GM04504 (cell line): ENCODE results near the gene ARHGEF16.

Source experiments
- DNase-seq: peaks from one replicate; pipeline ENCODE4 v3.0.0-alpha.2; 2012; ENCODE audit warnings: low read depth

ARHGEF16 gene

GRCh38 chr1:3519301-3519885, 64.9 kb downstream of the ARHGEF16 start:
- no peak for DNase-seq

- no peak for DNase-seq
These were observed 66.2 kb downstream of the ARHGEF16 start for GRCh38 chr1:3520419-3521378.

GRCh38 chr1:3521426-3521825, 67.0 kb downstream of the ARHGEF16 start:
- DNase-seq = no peak

DNA sequence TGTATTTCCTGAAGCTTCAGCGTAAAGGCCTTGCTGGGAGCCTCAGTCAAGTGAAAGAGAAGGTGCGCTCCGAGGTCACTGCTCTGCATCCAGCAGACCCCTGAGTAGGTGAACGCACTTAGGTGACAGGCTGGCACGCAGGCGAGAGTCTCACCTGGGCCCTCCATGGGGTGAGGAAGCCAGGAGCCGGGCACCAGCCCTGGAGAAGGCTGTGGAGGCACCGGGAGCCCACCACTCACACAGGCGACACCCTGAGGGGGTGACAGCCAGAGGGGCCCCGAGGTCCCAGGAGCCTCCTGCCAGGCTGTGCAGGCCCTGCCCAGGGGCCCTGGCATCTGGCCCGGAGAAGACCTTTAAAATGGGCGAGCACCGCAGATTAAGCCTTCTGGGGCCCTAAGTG, 67.6 kb downstream of the ARHGEF16 start:
- DNase-seq = no peak

DNA sequence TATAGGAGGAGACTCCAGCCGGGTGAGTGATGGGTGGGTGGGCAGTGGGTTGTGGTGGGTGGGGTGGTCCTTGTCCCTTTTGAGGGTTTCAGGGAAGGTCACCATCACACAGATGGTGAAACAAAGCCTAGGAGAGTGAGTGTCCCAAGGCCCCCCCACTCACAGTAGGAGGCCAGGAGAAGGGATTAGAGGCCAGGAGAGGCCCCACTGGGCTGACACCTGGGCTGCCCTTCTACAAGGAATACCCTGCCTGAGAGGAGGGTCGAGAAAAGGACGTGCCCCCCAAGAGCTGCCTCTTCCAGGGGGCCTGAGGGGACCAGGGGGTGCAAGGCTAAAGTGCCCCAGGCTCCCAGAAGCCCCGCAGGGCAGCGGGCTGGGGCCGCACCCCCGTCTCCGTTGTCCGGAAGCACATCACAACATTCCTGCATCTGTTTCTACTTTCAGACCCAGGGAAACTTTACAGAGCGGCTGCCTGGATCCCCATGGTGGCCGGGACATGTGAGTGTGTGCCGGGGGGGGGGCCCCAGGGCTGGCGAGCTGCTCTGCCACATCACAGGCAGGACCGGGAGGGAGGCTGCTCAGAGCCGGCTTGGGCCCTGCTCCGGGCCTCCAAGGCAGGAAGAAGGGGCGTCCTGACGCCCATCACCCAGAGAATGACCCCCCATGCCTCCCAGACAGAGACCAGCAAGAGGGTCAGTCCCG, 68.2 kb downstream of the ARHGEF16 start:
- peak; percentile 83 for DNase-seq

- DNase-seq = no peak
These were observed 69.5 kb downstream of the ARHGEF16 start for GRCh38 chr1:3523980-3524379.

DNA sequence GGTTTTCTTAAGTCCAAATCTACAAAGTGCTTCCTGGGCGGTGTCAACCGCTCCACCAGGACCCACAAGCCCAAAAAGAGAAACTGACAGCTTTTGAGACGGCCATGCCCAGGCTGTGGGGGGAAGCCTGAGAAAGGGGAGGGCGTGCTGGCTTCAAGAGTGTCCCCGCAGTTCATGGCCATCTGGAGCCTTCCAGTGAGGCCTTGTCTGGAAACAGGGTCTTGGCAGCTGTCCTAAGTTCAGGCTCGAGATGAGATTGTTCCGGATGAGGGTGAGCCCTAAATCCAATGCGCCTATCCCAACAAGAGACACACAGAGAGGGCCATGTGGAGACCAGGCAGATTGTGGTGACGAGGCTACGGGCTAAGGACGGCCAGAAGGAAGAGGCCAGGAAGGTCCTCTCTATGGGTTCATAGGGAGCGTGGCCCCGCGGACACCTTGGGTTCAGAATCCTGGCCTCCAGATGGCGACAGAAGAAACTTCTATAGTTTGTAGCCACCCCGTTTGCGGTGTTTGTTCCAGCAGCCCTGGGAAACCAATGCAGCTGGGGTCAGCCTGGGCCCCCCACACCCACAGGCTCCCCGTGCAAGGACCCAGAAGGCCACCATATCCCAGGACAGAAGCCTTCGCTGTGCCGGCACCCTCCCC, 70.2 kb downstream of the ARHGEF16 start:
- DNase-seq = no peak

DNA sequence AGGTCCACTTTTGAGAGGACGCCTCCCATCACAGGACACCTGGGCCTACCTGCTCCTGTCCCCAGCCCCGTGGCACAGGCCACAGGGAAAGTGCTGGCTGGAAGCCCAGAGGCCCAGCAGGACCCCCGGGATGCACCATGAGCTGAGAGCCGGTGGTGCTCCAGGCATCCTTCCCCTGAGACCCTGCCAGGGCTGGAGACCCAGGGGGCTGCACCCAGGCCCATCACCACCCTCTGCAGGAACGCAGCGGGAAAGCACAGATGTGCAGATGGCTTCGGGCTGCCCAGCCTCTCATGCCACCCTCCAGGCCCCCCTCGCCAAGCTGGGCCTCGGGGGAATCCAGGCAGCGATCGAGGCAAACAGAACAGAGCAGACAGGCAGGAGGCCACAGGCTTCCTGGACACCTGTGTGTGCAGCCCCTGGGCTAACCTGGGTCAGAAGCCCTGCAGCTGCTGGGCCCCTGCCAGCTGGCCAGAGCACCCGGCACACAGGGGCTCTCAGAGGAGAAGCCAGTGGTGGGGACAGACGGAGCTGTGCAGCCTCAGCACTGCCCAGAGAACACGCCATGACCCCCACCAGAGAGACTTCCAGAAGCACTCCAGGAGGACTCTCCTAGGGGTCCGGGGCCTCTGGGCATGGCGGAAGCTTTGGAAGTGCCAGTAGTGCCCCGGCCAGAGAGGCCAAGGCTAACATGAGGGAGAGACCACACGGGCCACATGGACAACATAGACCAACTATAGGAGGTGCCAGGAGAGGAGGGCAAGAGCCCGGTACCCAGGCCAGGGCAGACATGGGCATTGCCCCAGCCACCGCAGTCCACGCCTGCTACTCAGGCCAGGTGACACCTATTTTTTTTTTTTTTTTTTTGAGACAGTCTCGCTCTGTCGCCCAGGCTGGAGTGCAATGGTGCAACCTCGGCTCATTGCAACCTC, 71.4 kb downstream of the ARHGEF16 start:
- no peak for DNase-seq

DNA sequence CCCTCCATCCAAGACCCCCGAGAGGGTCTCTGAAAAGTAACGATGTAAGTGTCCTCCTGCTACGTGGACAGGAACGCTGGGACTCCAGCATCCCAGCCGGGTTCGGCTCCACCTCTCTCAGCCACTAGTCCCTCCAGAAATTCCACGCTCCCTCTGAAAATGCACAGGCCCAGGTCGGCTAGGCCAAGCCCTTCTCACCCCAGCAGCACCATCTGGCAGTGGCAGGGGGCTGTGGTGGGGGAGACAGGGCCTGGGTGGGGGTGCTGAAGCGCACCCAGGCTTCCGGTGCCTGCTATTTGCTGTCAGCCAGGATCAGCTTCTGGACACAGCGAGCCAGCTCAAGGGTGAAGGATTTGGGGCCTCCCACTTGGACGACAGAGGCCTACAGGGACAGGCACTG, 73.3 kb downstream of the ARHGEF16 start:
- DNase-seq = no peak

DNA sequence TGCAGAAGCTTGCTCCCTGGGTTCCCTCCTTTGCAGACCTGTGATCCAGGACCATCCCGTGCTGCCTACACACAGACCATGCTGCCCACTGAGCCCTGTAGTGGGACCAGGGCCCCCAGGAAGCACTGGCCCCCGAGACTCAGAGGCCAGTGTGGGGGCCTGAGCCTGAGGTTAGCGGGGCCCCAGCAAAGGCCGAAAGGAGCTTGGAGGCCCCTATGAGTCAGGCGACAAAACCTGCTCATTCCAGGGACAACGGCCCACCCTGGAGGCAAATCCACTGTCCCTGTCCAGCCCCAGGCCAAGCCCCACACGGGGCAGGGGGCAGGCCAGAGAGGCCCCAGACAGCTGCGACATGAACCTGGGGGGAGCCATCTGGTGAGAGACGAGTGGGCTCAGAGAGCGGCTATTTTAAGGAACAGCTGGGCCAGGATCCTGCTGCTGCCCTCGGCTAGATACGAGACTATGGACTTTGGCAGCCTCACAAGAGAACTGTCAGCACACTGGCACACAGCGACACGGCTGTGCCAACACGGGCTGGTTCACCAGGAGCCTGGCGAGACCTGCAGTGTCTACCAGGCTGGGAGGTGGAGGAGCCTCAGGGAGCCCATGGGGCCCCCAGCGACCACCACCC, 74.7 kb downstream of the ARHGEF16 start:
- DNase-seq = no peak

DNA sequence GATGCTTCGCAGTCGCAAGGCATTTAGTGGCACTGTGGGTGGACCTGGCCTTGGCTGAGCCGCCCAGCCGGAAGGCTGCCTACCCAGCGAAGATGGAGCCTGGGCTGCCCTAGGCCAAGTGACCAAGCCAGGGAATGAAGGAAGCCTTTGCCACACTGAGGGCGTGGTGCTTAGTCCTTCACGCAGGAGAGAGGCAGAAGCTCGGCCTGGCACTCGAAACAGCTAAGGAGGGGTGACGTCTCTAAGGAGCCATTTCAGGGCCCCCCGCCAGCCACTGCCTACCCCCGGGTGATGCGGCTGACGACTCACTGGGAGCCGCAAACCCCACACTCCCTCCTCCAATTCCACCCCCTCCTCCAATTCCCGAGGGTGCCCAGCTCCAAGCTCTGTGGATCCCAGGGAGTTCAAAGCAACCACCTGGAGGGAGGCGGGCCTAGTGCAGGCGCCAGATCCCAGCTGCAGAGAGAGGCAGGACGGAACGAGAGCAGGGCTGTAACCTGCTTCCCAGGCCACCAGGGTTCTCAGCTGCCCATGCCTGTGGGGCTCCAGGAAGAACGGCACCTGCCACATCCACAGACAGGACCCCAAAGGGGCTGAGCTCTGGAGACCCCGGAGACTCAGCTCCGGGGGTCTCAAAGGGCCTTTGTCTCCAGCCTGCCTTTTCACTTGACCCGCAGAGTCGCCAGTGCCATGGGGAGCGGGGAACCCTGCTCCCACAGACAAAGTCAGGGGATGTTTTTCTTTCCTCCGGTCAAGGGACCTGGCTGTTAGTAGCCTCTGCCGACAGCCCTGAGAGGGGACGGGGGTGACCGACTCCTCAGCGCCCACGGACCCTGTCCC, 75.8 kb downstream of the ARHGEF16 start:
- no peak for DNase-seq
